Vagina (tissue), 2 donors: ENCODE results near the gene PTPRA.

ENCODE experiments used
- CTCF ChIP-seq, 3 experiments: fragments of 450-650 bp in 2 of 3; fragments of 200-600 bp in 1 of 3; sonication (generic) in 1 of 3; IDR thresholded peaks; one replicate each; pipeline ENCODE4 v1.5.1; 2017 to 2019; ENCODE audit warnings: antibody characterized with exemption in 3 of 3, mild to moderate bottlenecking in 2 of 3, moderate library complexity in 2 of 3
- POLR2A ChIP-seq, 2 donors: fragments of 450-650 bp; IDR thresholded peaks; one replicate each; pipeline ENCODE4 v1.6.1; 2017; ENCODE audit warnings: antibody characterized with exemption in 2 of 2, mild to moderate bottlenecking in 2 of 2, moderate library complexity in 2 of 2
- POLR2AphosphoS5 ChIP-seq, 2 donors: sonication (generic); formaldehyde crosslinking; IDR thresholded peaks; one replicate each; pipeline ENCODE4 v1.9.0; 2017; ENCODE audit warnings: antibody characterized with exemption in 2 of 2, mild to moderate bottlenecking in 2 of 2, low read depth in 1 of 2; ENCODE audit not compliant: insufficient read depth in 1 of 2

- TF ChIP-seq POLR2AphosphoS5 (IDR thresholded peaks at IDR 0.05; ENCODE audit: insufficient read depth in 1 of 2, low read depth in 1 of 2): no peak
- TF ChIP-seq CTCF (IDR thresholded peaks at IDR 0.05): no peak
- no peak for TF ChIP-seq POLR2A (IDR thresholded peaks at IDR 0.05)
Observed at GRCh38 chr20:3084283-3084985, 211.2 kb downstream of the PTPRA start, which contains the start of gene AVP.
